GM18508 (cell line): ENCODE measurements around the gene EGFLAM.

Experiments
- ATAC-seq: cut with Tn5 transposase; IDR thresholded peaks from one replicate; pipeline ENCODE4 v1.9.1; 2021; ENCODE audit warnings: moderate number of reproducible peaks; ENCODE audit not compliant: insufficient read depth, unreplicated experiment

EGFLAM gene

DNA sequence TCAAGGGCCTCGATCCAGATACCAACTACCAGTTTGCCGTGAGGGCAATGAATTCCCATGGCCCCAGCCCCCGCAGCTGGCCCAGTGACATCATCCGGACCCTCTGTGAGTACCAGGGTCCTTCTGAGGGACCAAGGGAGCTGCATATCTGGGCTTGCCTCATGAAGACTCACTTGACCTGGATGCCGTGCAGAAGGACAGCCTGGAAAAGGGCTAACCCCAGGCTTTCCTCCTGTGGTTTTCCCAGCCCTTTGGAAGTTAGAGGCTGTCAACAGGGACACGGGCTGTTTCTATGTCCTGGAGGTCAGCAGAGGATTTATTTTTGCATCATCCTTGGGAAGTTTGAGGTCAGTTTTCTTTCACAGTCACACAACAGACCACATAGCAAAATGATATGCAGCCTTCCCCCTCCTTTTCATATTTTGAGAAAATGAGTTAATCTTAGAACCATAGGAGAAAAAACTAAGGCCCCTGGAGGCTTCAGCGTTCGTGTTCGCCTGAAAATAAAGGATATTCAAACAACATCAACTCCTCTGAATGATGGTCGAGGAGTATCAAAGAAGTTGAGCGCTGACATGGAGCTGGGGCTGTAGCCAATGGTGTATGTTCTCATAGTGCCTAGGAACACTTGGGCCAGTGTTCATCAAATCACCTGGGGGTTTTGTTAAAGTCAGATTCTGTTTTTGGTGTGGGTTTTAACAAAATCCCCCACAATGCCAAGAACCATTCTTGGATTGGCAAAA, 112.2 kb downstream of the EGFLAM start:
- no peak for ATAC-seq

DNA sequence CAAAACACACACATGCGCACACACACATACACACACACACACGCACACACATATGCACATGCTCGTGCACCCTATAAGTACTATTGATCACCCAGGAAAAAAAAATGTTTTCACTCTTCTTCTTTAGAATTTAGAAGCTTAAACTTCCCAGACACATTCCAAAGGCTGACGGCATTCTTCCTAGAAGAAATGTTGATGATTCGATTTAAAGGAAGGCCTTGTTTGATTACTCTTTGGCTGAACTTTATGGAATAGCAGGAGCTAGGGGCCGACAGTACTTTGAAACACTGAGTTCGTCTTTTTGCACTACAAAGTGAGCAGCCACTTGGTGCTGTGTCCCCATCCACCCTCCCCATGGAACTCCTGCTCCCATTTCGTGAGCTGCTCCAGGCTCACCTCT, 113.2 kb downstream of the EGFLAM start:
- ATAC-seq, result no peak

GRCh38 chr5:38373743-38374142, 115.4 kb downstream of the EGFLAM start:
- no peak for ATAC-seq

DNA sequence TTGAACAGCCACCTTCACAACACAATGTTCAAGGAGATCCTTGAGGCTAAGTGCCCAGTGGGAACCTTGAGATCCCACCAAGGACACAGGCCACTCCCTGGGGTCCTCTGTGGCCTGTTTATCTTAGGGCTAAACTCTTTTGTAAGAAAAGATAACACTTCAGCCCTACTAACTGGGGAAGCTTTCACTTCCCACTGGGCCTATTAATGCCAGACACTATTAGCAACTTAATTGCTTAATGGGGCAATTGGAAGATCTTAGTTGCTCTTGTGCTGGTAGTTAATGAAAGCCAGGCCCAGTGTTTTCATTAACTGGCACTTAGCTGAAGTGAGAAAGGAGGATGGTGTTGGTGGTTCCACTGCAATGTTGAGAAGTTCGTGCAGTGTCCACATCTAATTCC, 117.1 kb downstream of the EGFLAM start:
- no peak for ATAC-seq

GRCh38 chr5:38376404-38376803, 118.0 kb downstream of the EGFLAM start:
- no peak for ATAC-seq

- ATAC-seq, result no peak
Measured at GRCh38 chr5:38378579-38378978, 120.2 kb downstream of the EGFLAM start.

- ATAC-seq, result no peak
Measured at GRCh38 chr5:38379350-38379937, 121.1 kb downstream of the EGFLAM start.

DNA sequence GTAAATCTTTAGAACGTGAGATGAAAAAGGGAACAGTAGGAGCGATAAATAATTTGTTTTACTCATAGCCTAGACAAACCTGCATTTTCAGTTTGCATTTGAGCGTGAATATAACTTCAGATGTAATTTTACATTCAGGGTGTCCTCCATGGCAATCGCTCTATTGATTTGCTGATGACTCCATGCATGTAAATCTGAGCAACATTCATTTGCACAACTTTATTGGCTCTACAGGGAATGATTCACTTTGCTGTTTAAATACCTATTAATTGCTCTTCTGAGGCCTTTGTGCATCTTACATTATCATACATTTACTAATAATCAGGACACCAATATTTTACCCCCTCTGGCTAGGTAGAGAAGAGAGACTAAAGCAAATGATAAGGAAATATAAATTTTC, 122.2 kb downstream of the EGFLAM start:
- no peak for ATAC-seq

- no peak for ATAC-seq
Measured at GRCh38 chr5:38381361-38381760, 123.0 kb downstream of the EGFLAM start.

DNA sequence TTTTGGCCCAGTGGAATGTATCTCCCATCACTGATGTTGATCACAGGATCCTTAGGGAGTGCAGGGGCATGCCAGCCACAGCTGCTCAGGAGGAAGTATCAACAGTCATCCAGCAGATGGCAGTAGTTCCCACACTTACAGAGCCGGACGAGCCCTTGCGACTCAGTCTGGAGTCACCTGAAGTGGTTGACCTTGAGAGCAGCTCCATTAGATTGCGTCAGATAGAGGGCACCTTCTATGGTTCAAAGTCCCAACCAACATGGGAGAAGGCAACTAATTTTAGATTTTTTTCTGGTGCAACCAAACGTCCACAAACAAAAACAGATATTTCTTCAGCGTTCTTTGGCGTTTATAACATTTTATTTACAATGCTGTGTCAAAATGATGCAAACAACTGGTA, 124.5 kb downstream of the EGFLAM start:
- peak; percentile 97 for ATAC-seq

DNA sequence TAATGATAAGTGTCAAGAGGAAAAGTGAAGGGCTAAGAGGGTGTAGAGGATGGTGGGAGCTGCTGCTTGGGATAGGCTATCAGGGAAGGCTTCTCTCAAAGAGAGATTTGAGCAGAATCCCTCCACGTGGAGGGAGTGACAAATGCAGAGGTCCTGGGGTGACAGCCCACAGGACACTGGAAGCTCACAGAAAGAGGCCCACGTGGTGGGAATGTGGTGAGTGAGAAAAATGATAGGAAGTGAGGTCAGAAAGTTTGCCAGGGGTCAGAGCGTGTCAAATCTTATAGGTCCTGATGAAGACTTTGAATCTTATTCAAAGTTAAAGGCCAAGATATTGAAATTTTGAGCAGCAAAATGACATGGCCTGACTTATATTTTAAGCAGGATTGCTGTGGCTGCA, 125.3 kb downstream of the EGFLAM start:
- no peak for ATAC-seq

DNA sequence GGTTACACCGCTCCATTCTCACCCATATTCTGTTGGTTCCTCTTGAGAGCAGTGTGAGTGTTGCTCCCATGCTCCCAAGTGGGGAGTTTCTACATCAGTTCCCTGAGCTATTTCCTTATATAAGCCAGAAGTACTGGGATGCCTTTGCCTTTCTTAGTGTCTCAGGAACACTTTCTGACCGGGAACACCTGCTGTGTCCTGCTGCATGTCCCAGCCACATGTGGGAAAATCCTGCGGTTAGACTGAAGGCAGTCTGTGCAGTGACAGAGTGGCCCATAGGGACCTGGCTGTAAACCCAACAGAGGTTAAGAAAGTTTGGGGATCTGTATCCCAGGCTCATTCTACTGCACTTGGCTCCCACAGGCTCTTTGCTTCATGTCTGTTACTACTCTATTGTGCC, 126.0 kb downstream of the EGFLAM start:
- ATAC-seq, result no peak

GRCh38 chr5:38387161-38387560, 128.8 kb downstream of the EGFLAM start:
- ATAC-seq, result no peak

- ATAC-seq, result no peak
Measured at GRCh38 chr5:38393636-38394035, 135.3 kb downstream of the EGFLAM start.

DNA sequence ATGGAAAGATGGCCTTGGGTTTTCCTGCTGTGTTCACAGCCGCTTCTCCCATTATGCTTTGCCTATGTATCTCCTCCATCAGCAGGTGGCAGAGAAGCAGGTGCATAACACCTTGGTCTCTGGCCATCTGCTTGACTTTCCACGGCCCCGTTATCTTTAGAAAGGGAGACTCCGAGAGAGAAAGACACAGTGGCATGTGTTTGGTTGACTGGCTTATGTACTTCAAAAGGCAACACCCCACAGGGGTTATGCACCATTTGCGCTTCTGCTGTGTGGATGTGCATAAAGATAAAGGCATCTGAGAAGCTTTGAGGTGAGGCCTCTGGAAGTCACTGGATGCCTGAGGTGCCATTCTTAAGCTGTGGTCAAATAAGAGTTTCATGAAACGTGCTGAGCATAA, 138.4 kb downstream of the EGFLAM start:
- ATAC-seq, result no peak

- ATAC-seq, result no peak
Measured at GRCh38 chr5:38400365-38400764, 142.0 kb downstream of the EGFLAM start.

DNA sequence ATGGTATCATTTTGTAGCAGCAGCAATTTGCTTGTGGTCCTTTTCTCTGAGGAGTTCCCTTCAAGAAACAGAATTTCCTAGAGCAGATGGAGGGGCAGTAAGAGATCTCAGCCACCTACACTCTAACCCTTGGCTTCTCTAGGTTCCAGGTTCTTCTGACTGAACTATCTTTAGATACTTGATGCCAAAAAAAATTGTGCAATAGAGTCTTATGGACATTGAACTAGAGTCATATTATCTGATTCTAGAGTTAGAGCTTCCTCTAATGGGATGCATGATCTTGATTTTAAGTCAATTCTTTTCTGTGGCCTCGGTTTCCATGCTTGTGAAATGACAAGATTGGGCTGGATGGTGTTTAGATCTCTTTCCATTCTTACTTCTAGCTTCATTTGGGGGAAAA, 142.8 kb downstream of the EGFLAM start:
- ATAC-seq, result no peak

- ATAC-seq, result no peak
Measured at GRCh38 chr5:38403406-38403805, 145.0 kb downstream of the EGFLAM start.

DNA sequence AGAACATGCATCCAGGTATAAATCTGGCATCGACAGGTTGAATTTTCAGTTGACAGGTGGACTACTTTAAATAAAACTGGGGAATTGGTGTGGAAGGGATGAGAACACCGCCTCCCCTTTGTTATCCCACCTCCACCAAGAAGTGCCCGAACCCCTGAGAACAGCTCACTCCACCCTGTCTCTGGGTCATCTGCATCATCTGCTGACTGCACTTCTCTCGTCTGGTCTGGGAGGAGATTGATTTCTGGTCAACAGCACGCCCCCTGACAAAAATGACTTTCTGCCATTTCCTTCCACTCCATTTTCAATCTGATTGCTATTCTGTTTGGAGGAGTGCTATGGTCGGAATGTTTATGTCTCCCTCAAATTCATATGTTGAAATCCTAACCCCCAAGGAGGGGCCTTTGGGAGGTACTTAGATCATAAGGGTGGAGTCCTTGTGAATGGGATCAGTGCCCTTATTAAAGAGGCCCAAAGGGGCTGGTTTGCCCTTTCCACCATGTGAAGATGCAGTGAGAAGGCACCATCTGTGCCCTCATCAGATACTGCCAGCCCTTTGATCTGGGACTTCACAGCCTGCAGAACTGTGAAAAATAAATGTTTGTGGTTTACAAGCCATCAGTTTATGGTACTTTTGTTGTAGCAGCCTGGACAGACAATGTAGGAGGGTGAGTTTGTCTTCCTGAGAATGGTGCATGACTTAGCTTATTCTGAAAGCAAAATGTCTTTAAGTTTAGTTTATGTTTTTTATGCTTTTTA, 145.7 kb downstream of the EGFLAM start:
- no peak for ATAC-seq

GRCh38 chr5:38404667-38405276, 146.4 kb downstream of the EGFLAM start:
- ATAC-seq, result no peak
